Ishikawa (cell line): ENCODE data around the gene MED10.

Experiments
- CEBPB ChIP-seq: IDR thresholded peaks from 2 replicates; pipeline ENCODE4 v1.6.1; 2012
- CREB1 ChIP-seq: IDR thresholded peaks from 2 replicates; pipeline ENCODE4 v1.6.1; 2012; ENCODE audit warnings: low read depth
- EGR1 ChIP-seq: IDR thresholded peaks from 2 replicates; pipeline ENCODE4 v1.6.1; 2012
- FOXM1 ChIP-seq: IDR thresholded peaks from 2 replicates; pipeline ENCODE4 v1.6.1; 2012; ENCODE audit warnings: low read depth, borderline replicate concordance
- MAX ChIP-seq: IDR thresholded peaks from 2 replicates; pipeline ENCODE4 v1.6.1; 2012
- RAD21 ChIP-seq: IDR thresholded peaks from 2 replicates; pipeline ENCODE4 v1.6.1; 2012; ENCODE audit warnings: low read depth
- REST ChIP-seq: IDR thresholded peaks from 2 replicates; pipeline ENCODE4 v1.6.1; 2012; ENCODE audit warnings: low read depth, mild to moderate bottlenecking
- TAF1 ChIP-seq: IDR thresholded peaks from 2 replicates; pipeline ENCODE4 v1.6.1; 2012; ENCODE audit warnings: low read depth, mild to moderate bottlenecking
- USF1 ChIP-seq: IDR thresholded peaks from 2 replicates; pipeline ENCODE4 v1.6.1; 2012
- YY1 ChIP-seq: IDR thresholded peaks from 2 replicates; pipeline ENCODE4 v1.6.1; 2012; ENCODE audit warnings: low read depth
- ZBTB7A ChIP-seq: IDR thresholded peaks from 2 replicates; pipeline ENCODE4 v1.6.1; 2012; ENCODE audit warnings: low read depth

- TF ChIP-seq TAF1 (no peak), FOXM1 (no peak), ZBTB7A (no peak), YY1 (no peak), RAD21 (no peak), USF1 (no peak), EGR1 (no peak), REST (no peak), CEBPB (no peak), CREB1 (no peak), MAX (no peak)
Measured at GRCh38 chr5:6349387-6349786, 29.0 kb downstream of the MED10 start.
